AG04449 (cell line): ENCODE data around the gene WDR6.
A peak's percentile ranks its signal among the peaks of the same experiment; 100 is the strongest.

Source experiments
- CTCF ChIA-PET: fragments of 350-600 bp; formaldehyde crosslinking; extraction: SDS; loops from one replicate; lab custom pipeline; 2021; ENCODE audit warnings: antibody characterized with exemption; lab: Yijun Ruan, JAX
- POLR2A ChIA-PET: fragments of 400-600, 350-600 bp; formaldehyde crosslinking; extraction: SDS; loops from one replicate; lab custom pipeline; 2020; ENCODE audit warnings: antibody characterized with exemption, inconsistent platforms; lab: Yijun Ruan, JAX
- DNase-seq: peaks from one replicate; pipeline ENCODE4 v3.0.0-alpha.2; 2010; ENCODE audit warnings: low read depth, low spot score
- H3K4me3 ChIP-seq: 2 replicates; pipeline ENCODE4 v1.5.1; 2011; ENCODE audit warnings: low read depth, mild to moderate bottlenecking, control low read depth, low read length
- TF ChIP-seq, protein P1 (sequence below): IDR thresholded peaks from one replicate; pipeline ENCODE4 v1.5.1; 2011; ENCODE audit warnings: mild to moderate bottlenecking, moderate library complexity, low read length, control low read depth, inconsistent platforms; ENCODE audit not compliant: insufficient read depth; ENCODE audit errors: missing control alignments

WDR6 gene

DNA sequence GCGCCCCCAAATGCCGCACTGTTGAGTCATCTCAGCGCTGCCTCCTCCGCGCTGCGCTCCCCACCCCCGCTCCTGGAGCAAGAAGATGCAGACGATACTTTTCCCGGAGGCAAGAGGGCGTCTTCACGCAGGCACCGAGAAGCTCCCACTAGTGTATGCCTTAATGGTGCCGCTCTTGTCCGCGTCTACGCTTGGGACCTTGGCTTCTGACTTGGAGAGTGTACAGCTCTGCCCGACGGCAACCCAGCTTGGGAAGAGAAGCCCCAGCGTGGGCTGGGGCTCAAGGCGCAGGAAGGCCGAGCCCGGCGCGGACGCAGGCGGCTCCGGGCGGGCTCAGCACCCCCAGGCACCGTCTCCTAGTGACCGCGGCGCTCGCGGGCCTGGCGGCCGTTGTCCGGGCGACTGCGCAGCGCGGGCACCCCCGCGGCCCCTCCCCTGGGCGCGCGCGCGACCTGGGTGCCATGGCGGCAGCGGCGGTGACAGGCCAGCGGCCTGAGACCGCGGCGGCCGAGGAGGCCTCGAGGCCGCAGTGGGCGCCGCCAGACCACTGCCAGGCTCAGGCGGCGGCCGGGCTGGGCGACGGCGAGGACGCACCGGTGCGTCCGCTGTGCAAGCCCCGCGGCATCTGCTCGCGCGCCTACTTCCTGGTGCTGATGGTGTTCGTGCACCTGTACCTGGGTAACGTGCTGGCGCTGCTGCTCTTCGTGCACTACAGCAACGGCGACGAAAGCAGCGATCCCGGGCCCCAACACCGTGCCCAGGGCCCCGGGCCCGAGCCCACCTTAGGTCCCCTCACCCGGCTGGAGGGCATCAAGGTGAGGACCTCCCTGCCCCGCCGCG lies 17.2 kb upstream of the WDR6 start, which contains the start of gene P4HTM:
TSS of gene P4HTM (plus strand) at position 446 of the 840 bp plus-strand sequence. CDS start at position 462, 16 bp downstream.
- TF ChIP-seq, protein P1, sequence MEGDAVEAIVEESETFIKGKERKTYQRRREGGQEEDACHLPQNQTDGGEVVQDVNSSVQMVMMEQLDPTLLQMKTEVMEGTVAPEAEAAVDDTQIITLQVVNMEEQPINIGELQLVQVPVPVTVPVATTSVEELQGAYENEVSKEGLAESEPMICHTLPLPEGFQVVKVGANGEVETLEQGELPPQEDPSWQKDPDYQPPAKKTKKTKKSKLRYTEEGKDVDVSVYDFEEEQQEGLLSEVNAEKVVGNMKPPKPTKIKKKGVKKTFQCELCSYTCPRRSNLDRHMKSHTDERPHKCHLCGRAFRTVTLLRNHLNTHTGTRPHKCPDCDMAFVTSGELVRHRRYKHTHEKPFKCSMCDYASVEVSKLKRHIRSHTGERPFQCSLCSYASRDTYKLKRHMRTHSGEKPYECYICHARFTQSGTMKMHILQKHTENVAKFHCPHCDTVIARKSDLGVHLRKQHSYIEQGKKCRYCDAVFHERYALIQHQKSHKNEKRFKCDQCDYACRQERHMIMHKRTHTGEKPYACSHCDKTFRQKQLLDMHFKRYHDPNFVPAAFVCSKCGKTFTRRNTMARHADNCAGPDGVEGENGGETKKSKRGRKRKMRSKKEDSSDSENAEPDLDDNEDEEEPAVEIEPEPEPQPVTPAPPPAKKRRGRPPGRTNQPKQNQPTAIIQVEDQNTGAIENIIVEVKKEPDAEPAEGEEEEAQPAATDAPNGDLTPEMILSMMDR: peak; percentile 66
- ChIA-PET CTCF (interaction anchor here (0.8 to 6.0 kb wide), 20 partner anchors 10 to 250 kb away, joined by 3 to 64 read pairs (median 5); partner anchors contain the start of genes NDUFAF3, QRICH1 and WDR6), POLR2A (interaction anchor here (0.7 to 3.4 kb wide), 10 partner anchors 10 to 175 kb away, joined by 3 to 43 read pairs (median 4); partner anchors contain the start of genes DALRD3, IMPDH2, NDUFAF3 and QRICH1)
- peak; percentile 57 for DNase-seq
- H3K4me3 ChIP-seq: peak within 1 kb of the TSS; percentile 82

DNA sequence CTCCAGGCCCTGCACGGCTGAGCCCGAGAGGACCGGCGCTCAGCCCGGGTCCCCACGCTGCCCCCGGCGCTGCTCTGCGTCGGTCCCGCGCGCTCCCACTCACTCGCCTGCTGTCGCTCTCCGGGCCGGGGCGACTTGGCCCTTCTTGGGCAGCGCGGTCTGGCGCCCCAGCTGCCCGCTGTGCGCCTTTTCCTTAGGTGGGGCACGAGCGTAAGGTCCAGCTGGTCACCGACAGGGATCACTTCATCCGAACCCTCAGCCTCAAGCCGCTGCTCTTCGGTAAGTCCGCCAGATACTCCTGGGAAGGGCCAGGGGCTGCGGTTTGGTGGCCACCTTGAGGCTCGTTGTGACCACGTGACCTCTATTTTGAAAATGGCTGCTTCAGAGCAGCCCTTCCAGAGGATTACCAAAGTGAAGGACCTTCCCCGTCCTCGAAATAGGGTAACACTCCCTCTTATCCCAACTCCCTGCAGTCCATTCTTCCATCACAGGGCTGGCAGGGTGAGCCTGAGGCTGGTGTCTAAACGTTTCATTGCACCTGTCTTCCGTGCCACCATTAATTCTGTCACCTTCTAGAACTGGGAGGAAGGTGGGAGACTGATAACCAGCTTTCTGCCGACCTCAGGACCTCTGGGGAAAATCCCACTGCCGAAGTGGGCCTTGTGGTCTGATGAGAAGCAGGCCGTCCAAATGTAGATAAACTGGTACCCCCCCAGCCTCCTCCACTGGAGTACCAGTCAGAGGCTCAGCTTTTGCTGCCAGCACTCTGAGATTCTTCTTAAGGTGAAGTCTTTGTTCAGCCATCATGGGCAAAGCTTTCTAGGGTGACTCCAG lies 16.3 kb upstream of the WDR6 start:
- H3K4me3 ChIP-seq: peak overlapping the region; percentile 82
- no peak for DNase-seq
- POLR2A ChIA-PET: interaction anchor here (1.0 to 3.4 kb wide), 4 partner anchors 16 to 38 kb away, joined by 4 to 33 read pairs (median 6); partner anchors contain the start of genes IMPDH2 and WDR6
- TF ChIP-seq, protein P1: no peak
- CTCF ChIA-PET: interaction anchor here (0.6 to 6.0 kb wide), 8 partner anchors 9 to 251 kb away, joined by 3 to 64 read pairs (median 4); partner anchors contain the start of genes NDUFAF3 and WDR6

DNA sequence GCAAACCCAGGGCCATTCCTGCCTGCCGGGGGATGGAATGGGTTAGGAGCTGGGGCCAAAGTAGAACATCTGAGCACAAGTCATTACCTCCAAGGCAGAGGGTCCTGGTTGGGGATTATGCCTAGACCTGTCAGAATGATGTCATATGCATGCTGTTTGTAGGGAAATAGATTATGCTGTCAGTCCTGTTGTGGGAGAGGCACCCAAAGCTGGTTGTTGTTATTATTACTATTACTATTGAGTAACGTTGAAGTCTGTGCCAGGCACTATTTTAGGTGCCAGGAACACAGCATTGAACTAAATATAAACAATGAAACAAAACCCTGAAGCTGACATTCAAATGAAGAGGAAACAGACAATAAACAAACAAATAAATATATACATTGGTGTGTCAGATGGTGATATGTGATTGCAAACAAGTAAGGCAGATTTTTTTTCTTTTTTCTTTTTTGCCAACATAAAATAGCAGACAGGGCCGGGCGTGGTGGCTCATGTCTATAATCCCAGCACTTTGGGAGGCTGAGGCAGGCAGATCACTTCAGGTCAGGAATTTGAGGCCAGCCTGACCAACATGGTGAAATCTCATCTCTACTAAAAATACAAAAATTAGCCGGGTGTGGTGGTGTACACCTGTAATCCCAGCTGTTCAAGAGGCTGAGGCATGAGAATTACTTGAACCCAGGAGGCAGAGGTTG lies 15.2 kb upstream of the WDR6 start:
- no peak for DNase-seq
- H3K4me3 ChIP-seq: peak overlapping the region; percentile 82
- TF ChIP-seq, protein P1: no peak
- POLR2A ChIA-PET: interaction anchor here (1.2 to 3.4 kb wide), 2 partner anchors 14 to 28 kb away, joined by 5 to 33 read pairs; partner anchors contain the start of gene WDR6
- CTCF ChIA-PET: interaction anchor here (0.9 to 6.0 kb wide), 7 partner anchors 8 to 252 kb away, joined by 3 to 64 read pairs (median 4); partner anchors contain the start of genes NDUFAF3 and WDR6

DNA sequence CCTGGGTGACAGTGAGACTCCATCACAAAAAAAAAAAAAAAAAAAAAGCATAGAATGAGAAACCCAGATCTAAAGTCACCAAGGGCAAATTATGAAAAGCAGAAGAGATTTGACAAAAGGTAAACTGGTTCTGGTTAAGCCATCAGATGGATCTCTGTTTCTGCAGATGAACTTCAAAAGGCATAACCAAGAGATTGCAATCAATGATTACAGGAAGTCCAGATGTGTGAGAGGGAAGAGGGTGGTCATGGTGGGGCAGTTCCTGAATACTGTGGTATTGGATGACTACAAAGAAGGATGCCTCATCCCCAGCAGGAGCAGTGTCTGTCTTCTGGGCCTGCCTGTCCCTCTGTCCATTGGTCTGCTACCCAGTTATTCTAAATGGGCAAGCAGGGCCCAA lies 13.4 kb upstream of the WDR6 start:
- CTCF ChIA-PET: interaction anchor here (1.2 to 2.2 kb wide), 2 partner anchors 14 to 28 kb away, joined by 3 to 8 read pairs; partner anchors contain the start of gene NDUFAF3

DNA sequence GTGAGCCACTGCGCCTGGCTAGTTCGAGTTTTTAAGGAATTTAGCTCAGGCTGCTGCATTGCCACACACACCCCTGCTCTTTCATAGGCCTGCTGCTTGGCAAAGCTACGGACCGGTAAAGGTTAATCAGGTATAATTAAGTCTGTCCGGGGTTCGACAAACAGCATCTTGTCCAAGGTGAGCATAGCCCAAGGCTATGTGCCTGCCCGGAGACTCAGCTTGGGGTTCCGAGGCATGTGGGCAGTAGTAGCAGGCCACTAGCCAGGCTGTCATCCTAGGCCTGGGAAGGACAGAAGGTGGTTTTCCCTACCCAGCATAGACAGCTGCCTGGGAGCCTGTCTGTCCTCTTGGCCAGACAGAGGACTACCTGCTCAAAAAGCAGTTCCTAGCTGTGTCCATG lies 10.6 kb upstream of the WDR6 start:
- TF ChIP-seq, protein P1: no peak
- no peak overlapping the region for H3K4me3 ChIP-seq
- ChIA-PET CTCF (interaction anchor here (1.4 to 3.6 kb wide), 4 partner anchors 9 to 25 kb away, joined by 4 to 25 read pairs (median 7); partner anchors contain the start of genes NDUFAF3 and WDR6), POLR2A (no interaction called here)
- DNase-seq: no peak

More for the DNA sequence above, 13.4 kb upstream of the WDR6 start:
- TF ChIP-seq, protein P1: no peak
- POLR2A ChIA-PET: interaction anchor here (0.7 kb wide), 1 partner anchor 26 kb away, joined by 3 read pairs; no protein-coding TSS in a partner anchor
- no peak overlapping the region for H3K4me3 ChIP-seq
- no peak for DNase-seq
